ENCODE results near the gene ZC3H11A.

The ZC3H11A gene

DNA sequence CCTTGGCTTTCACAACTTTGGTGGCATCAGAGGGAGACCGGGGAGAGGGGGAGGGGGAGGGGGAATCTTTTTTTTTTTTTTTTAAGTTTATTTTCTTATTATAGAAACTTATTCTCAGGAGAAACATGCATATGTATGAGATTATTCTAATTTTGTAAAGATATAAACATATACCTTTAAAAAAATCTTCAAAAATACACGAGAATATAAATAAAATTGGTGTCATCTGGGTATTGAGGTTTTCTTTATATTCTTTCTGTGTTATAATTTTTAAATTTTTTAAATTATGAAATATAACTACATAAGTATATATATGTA is 47.1 kb downstream of the ZC3H11A start:
- DNase-seq (ENCODE audit: low read depth), result no peak

DNA sequence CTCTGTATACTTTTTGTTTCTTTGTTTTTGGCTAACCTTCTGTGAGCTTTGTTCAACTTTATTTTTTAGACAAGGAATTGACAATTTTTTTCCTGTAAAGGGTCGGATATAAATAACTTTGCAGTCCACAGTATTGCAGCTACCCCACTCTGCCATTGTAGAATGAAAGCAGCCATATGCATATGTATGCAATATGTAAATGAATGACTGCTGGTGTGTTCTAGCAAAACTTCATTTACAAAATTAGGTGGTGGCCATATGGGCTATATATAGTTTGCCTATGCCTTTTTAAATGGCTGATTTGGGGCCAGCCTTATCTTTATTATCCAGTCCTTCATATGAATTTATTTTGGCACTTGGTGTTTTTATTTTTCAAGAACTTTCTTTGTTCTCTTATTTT is 48.0 kb downstream of the ZC3H11A start:
- DNase-seq (ENCODE audit: low read depth), result no peak
